Vagina (tissue), 2 donors: ENCODE measurements around the gene DNAJC4.

Experiments
- CTCF ChIP-seq, 3 experiments: fragments of 450-650 bp in 2 of 3; fragments of 200-600 bp in 1 of 3; sonication (generic) in 1 of 3; IDR thresholded peaks; one replicate each; pipeline ENCODE4 v1.5.1; 2017 to 2019; ENCODE audit warnings: antibody characterized with exemption in 3 of 3, mild to moderate bottlenecking in 2 of 3, moderate library complexity in 2 of 3
- POLR2A ChIP-seq, 2 donors: fragments of 450-650 bp; IDR thresholded peaks; one replicate each; pipeline ENCODE4 v1.6.1; 2017; ENCODE audit warnings: antibody characterized with exemption in 2 of 2, mild to moderate bottlenecking in 2 of 2, moderate library complexity in 2 of 2
- POLR2AphosphoS5 ChIP-seq, 2 donors: sonication (generic); formaldehyde crosslinking; IDR thresholded peaks; one replicate each; pipeline ENCODE4 v1.9.0; 2017; ENCODE audit warnings: antibody characterized with exemption in 2 of 2, mild to moderate bottlenecking in 2 of 2, low read depth in 1 of 2; ENCODE audit not compliant: insufficient read depth in 1 of 2

GRCh38 chr11:64275841-64276240 lies 45.5 kb downstream of the DNAJC4 start:
- TF ChIP-seq CTCF (IDR thresholded peaks at IDR 0.05) (no peak), POLR2AphosphoS5 (IDR thresholded peaks at IDR 0.05; ENCODE audit: insufficient read depth in 1 of 2, low read depth in 1 of 2) (no peak), POLR2A (IDR thresholded peaks at IDR 0.05) (no peak)
